Keratinocyte (primary cell): ENCODE data around the gene VPREB1. TPM values are rescaled to one million over a fixed set of nuclear protein-coding genes. Genes with fewer than 3 reads are reported as not detected.
A peak's percentile ranks its signal among the peaks of the same experiment; 100 is the strongest.

Experiments used
- DNase-seq: peaks from one replicate; pipeline ENCODE4 v3.0.0-alpha.2; 2011; ENCODE audit warnings: low read depth, missing footprints, low spot score
- FAIRE-seq: peaks from 2 replicates; lab custom pipeline; 2011; peaks lifted over from hg19 to GRCh38; lab: Jason Lieb, UNC
- H2AFZ ChIP-seq: 2 replicates; pipeline ENCODE4 v1.6.0; 2012; ENCODE audit warnings: low read length, control low read depth, inconsistent platforms; ENCODE audit not compliant: control insufficient read depth
- H3K27ac ChIP-seq: 2 replicates; pipeline ENCODE4 v1.5.1; 2011; ENCODE audit warnings: low read length; ENCODE audit not compliant: control insufficient read depth, insufficient read depth
- H3K27me3 ChIP-seq: 3 replicates; pipeline ENCODE4 v1.6.0; 2011; ENCODE audit warnings: low read length; ENCODE audit not compliant: control insufficient read depth, insufficient read depth; ENCODE audit errors: extremely low read depth
- H3K36me3 ChIP-seq, 2 experiments: 2 replicates in 1 of 2; 3 replicates in 1 of 2; pipeline ENCODE4 v1.5.1; 2011; ENCODE audit warnings: low read length in 2 of 2, mild to moderate bottlenecking in 1 of 2; ENCODE audit not compliant: control insufficient read depth in 2 of 2, insufficient read depth in 2 of 2; ENCODE audit errors: extremely low read depth in 1 of 2
- H3K4me1 ChIP-seq: 3 replicates; pipeline ENCODE4 v1.5.1; 2011; ENCODE audit warnings: low read length; ENCODE audit not compliant: control insufficient read depth, insufficient read depth; ENCODE audit errors: extremely low read depth
- H3K4me2 ChIP-seq: 3 replicates; pipeline ENCODE4 v1.6.0; 2011; ENCODE audit warnings: low read depth, low read length; ENCODE audit not compliant: control insufficient read depth, insufficient read depth; ENCODE audit errors: extremely low read depth
- H3K4me3 ChIP-seq, 3 experiments: fragments of 200-600 bp in 1 of 3; sonication (generic) in 1 of 3; 2 replicates in 2 of 3; 3 replicates in 1 of 3; pipeline ENCODE4 v1.5.1; 2011 to 2016; ENCODE audit warnings: low read length in 3 of 3, mild to moderate bottlenecking in 3 of 3, control low read depth in 2 of 3, inconsistent platforms in 1 of 3, low read depth in 1 of 3, mixed read lengths in 1 of 3, mixed run types in 1 of 3, moderate library complexity in 1 of 3; ENCODE audit not compliant: control insufficient read depth in 2 of 3, insufficient read depth in 2 of 3; ENCODE audit errors: extremely low read depth in 1 of 3
- H3K79me2 ChIP-seq: 2 replicates; pipeline ENCODE4 v1.6.0; 2012; ENCODE audit warnings: low read length; ENCODE audit not compliant: control insufficient read depth, insufficient read depth
- H3K9ac ChIP-seq: 3 replicates; pipeline ENCODE4 v1.6.0; 2011; ENCODE audit warnings: low read length; ENCODE audit not compliant: control insufficient read depth, insufficient read depth; ENCODE audit errors: extremely low read depth
- H3K9me1 ChIP-seq: 3 replicates; pipeline ENCODE4 v1.6.0; 2011; ENCODE audit warnings: low read length; ENCODE audit not compliant: control insufficient read depth, insufficient read depth; ENCODE audit errors: extremely low read depth
- H3K9me3 ChIP-seq: 2 replicates; pipeline ENCODE4 v1.5.1; 2012; ENCODE audit warnings: low read depth, low read length; ENCODE audit not compliant: control insufficient read depth
- H4K20me1 ChIP-seq: 3 replicates; pipeline ENCODE4 v1.6.0; 2011; ENCODE audit warnings: low read length; ENCODE audit not compliant: control insufficient read depth, insufficient read depth; ENCODE audit errors: extremely low read depth
- EZH2 ChIP-seq: IDR thresholded peaks from one replicate; pipeline ENCODE4 v1.6.1; 2012; ENCODE audit warnings: inconsistent platforms, mild to moderate bottlenecking, low read length, moderate library complexity
- dilution Hi-C: fragments of 300-500 bp; cut with MboI; formaldehyde crosslinking; loops from one replicate; pipeline ENCODE4 v1.7.0; 2020; ENCODE audit warnings: low sequenced_read_pairs; ENCODE audit not compliant: extremely low pct_ligation_motif_present
- polyA plus RNA-seq, 5 experiments: library from polyadenylated mRNA; depleted of rRNA in 3 of 5; stranded (reverse) in 3 of 5; stranded (forward) in 1 of 5; unstranded in 1 of 5; fragments of >200 nt; gene quantifications; 1 replicate in 1 of 5; 2 replicates in 3 of 5; 3 replicates in 1 of 5; pipeline versions ENCODE4 v1.2.1 to v1.2.3, GENCODE V29; 2011 to 2012; ENCODE audit warnings: missing spikeins in 2 of 5, low read depth in 1 of 5, low replicate concordance in 1 of 5
- TF ChIP-seq, protein P1 (sequence below), 3 experiments: IDR thresholded peaks in 1 of 3; conservative IDR thresholded peaks in 1 of 3; optimal IDR thresholded peaks in 1 of 3; 2 replicates in 2 of 3; 3 replicates in 1 of 3; pipeline versions ENCODE3 to v1.5.1; 2011; ENCODE audit warnings: low read length in 3 of 3, mild to moderate bottlenecking in 3 of 3, moderate library complexity in 2 of 3, control low read depth in 1 of 3, inconsistent platforms in 1 of 3; ENCODE audit not compliant: insufficient read depth in 2 of 3; ENCODE audit errors: extremely low read depth in 1 of 3

The VPREB1 gene
- polyA plus RNA-seq, 1 donor (not counting 4 experiments of a cell fraction or from before 2014, with no cell fraction given), result not detected

- dilution Hi-C loops, result no loop called here
- no peaks in the 10 kb centered on the region for H3K79me2 ChIP-seq
- peak overlapping the region; percentile 68 for H3K27ac ChIP-seq
- no peaks in the 10 kb centered on the region for H3K9me3 ChIP-seq
- no peaks in the 10 kb centered on the region for H3K36me3 ChIP-seq
- no peaks in the 10 kb centered on the region for H3K27me3 ChIP-seq
- peak overlapping the region in 2 of 3 experiments; percentile 19 to 36 for H3K4me3 ChIP-seq
- H3K9me1 ChIP-seq, result no peaks in the 10 kb centered on the region
- TF ChIP-seq EZH2, result no peak
- TF ChIP-seq, protein P1, sequence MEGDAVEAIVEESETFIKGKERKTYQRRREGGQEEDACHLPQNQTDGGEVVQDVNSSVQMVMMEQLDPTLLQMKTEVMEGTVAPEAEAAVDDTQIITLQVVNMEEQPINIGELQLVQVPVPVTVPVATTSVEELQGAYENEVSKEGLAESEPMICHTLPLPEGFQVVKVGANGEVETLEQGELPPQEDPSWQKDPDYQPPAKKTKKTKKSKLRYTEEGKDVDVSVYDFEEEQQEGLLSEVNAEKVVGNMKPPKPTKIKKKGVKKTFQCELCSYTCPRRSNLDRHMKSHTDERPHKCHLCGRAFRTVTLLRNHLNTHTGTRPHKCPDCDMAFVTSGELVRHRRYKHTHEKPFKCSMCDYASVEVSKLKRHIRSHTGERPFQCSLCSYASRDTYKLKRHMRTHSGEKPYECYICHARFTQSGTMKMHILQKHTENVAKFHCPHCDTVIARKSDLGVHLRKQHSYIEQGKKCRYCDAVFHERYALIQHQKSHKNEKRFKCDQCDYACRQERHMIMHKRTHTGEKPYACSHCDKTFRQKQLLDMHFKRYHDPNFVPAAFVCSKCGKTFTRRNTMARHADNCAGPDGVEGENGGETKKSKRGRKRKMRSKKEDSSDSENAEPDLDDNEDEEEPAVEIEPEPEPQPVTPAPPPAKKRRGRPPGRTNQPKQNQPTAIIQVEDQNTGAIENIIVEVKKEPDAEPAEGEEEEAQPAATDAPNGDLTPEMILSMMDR (optimal IDR thresholded peaks at IDR 0.05 in 1 of 3, IDR thresholded peaks at IDR 0.05 in 1 of 3, conservative IDR thresholded peaks at IDR 0.05 in 1 of 3; ENCODE audit: extremely low read depth in 1 of 3, insufficient read depth in 2 of 3, low read length in 3 of 3), result no peak
- no peaks in the 10 kb centered on the region for H4K20me1 ChIP-seq
- peak overlapping the region; percentile 52 for H2AFZ ChIP-seq
- peak; percentile 38 for DNase-seq
- peak overlapping the region; percentile 76 for H3K4me2 ChIP-seq
- no peak overlapping the region for H3K9ac ChIP-seq
- peaks cover 34% of the 10 kb centered on the region for H3K4me1 ChIP-seq
- peak; percentile 97 for FAIRE-seq
Measured at GRCh38 chr22:22210375-22210774, 34.2 kb upstream of the VPREB1 start.

DNA sequence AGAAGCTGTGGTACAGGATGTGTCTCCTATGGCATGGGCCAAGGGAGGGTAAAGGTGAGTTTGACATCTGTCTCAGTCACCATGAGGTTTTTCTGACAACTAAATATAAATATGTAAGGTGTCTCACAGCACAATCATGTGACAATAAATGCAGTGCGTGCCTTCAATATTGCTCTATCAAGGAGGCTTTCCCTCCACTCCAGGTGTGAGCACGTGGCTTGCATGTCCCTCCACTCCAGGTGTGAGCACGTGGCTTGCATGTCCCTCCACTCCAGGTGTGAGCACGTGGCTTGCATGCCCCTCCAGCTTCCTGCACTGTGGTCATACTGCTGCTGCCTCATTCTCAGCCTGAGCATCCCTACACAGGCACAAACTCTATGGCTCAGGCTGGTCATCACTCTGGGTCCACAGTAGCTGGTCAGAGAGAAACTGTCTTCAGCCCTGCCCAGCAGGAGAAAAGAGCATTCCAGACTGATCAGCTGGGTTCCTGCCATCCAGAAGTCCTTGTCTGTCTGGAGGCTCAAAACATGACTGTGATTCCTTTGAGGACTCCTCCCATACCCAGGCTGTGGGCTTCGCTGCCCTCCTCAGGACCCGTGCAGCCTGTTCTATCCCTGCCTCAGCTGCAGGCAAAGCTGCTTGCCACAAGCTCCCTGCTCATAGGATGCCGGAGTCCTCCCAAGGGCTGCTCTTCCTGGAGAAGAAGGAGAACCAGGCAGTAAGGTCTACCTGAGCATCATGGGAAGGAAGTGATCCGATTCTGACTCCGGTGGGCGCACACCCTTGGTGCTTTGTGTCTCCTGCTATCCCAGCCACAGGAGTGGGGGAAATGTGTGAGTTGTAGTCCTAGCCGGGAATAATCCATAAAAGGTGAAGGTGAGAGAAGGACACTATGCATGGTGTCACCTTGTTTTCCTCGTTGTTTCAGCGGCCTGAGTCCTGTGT is 33.4 kb upstream of the VPREB1 start:
- Histone ChIP-seq H3K27ac (peak overlapping the region; percentile 68), H2AFZ (peak overlapping the region; percentile 52), H3K79me2 (no peaks in the 10 kb centered on the region)

More for the DNA sequence above, 33.4 kb upstream of the VPREB1 start:
- peak; percentile 5 for FAIRE-seq
- no peaks in the 10 kb centered on the region for H3K9me1 ChIP-seq
- no peak for DNase-seq
- H3K9ac ChIP-seq, result no peak overlapping the region
- peak overlapping the region in 1 of 3 experiments; percentile 2 for H3K4me3 ChIP-seq
- dilution Hi-C loops, result no loop called here
- H4K20me1 ChIP-seq, result no peaks in the 10 kb centered on the region
- H3K36me3 ChIP-seq, result no peaks in the 10 kb centered on the region
- H3K4me1 ChIP-seq, result peaks cover 34% of the 10 kb centered on the region
- TF ChIP-seq EZH2, result no peak
- TF ChIP-seq, protein P1 (optimal IDR thresholded peaks at IDR 0.05 in 1 of 3, IDR thresholded peaks at IDR 0.05 in 1 of 3, conservative IDR thresholded peaks at IDR 0.05 in 1 of 3; ENCODE audit: extremely low read depth in 1 of 3, insufficient read depth in 2 of 3, low read length in 3 of 3), result no peak
- peak overlapping the region; percentile 76 for H3K4me2 ChIP-seq
- H3K9me3 ChIP-seq, result no peaks in the 10 kb centered on the region
- H3K27me3 ChIP-seq, result no peaks in the 10 kb centered on the region
